Measurements from ENCODE around the gene ASZ1.

GRCh38 chr7:117364339-117365080 is 62.8 kb downstream of the ASZ1 start:
- no peak for TF ChIP-seq CTCF (IDR thresholded peaks at IDR 0.05; ENCODE audit: insufficient read depth, low read length, poor library complexity, severe bottlenecking)
- TF ChIP-seq EZH2phosphoT487 (conservative IDR thresholded peaks at IDR 0.05; ENCODE audit: low read length) = no peak
